GM12892 (cell line): ENCODE data around the gene CFAP61.
"Not testable (repeated sequence)": the region's sequence is repeated elsewhere in the genome, so short reads cannot be mapped to it uniquely, and the experiment has no call there.

ENCODE experiments used
- POLR2A ChIP-seq: IDR thresholded peaks from 2 replicates; pipeline ENCODE4 v1.6.1; 2011; ENCODE audit warnings: low read depth, low read length, control low read depth
- POLR2AphosphoS5 ChIP-seq: IDR thresholded peaks from 2 replicates; pipeline ENCODE4 v1.6.1; 2011; ENCODE audit warnings: low read depth, low read length, control low read depth
- TAF1 ChIP-seq: IDR thresholded peaks from 2 replicates; pipeline ENCODE4 v1.6.1; 2011; ENCODE audit warnings: low read depth, mild to moderate bottlenecking, control low read depth, low read length, borderline replicate concordance

GRCh38 chr20:20123187-20123586 is 70.9 kb downstream of the CFAP61 start:
- not testable (repeated sequence) for TF ChIP-seq POLR2A, POLR2AphosphoS5, TAF1
